C4-2B (cell line): Measurements from ENCODE around the gene UQCRHL.

Source experiments
- CTCF ChIP-seq: fragments of 450-650 bp; conservative IDR thresholded peaks from 2 replicates; pipeline ENCODE4 v1.5.1; 2017; ENCODE audit warnings: mild to moderate bottlenecking
- ZFX ChIP-seq: fragments of 450-650 bp; IDR thresholded peaks from 2 replicates; pipeline ENCODE4 v1.6.1; 2017

GRCh38 chr1:15836772-15837669 is 29.6 kb upstream of the UQCRHL start:
- no peak for TF ChIP-seq CTCF
- TF ChIP-seq ZFX: no peak
